Psoas muscle (tissue), 8 donors: Measurements from ENCODE around the gene GPC6. TPM values are rescaled to one million over a fixed set of nuclear protein-coding genes. Genes with fewer than 3 reads are reported as not detected.

Experiments
- ATAC-seq, 4 donors: fragments of 200-7000 bp; cut with Tn5 transposase; one replicate each; pipeline ENCODE4 v1.9.1; 2020; ENCODE audit warnings: moderate library complexity in 3 of 4, mild to moderate bottlenecking in 2 of 4
- DNase-seq, 2 donors: peaks; one replicate each; pipeline ENCODE4 v3.0.0-alpha.2; 2020
- H3K27ac ChIP-seq: fragments of 200-600 bp; one replicate; pipeline ENCODE4 v1.8.0; 2022
- H3K27me3 ChIP-seq, 3 donors: fragments of 200-600 bp in 1 of 3; one replicate each; pipeline versions ENCODE4 v1.6.1 to v1.8.0; 2013 to 2022; ENCODE audit warnings: low read length in 2 of 3, mild to moderate bottlenecking in 2 of 3, moderate library complexity in 1 of 3; ENCODE audit not compliant: insufficient read depth in 3 of 3
- H3K36me3 ChIP-seq, 2 donors: fragments of 200-600 bp in 1 of 2; one replicate each; pipeline versions ENCODE4 v1.6.1 to v1.8.0; 2013 to 2022; ENCODE audit warnings: low read depth in 1 of 2, mild to moderate bottlenecking in 1 of 2, moderate library complexity in 1 of 2; ENCODE audit not compliant: insufficient read depth in 1 of 2
- H3K4me1 ChIP-seq: fragments of 200-600 bp; one replicate; pipeline ENCODE4 v1.8.0; 2022
- H3K4me3 ChIP-seq: fragments of 200-600 bp; one replicate; pipeline ENCODE4 v1.8.0; 2022; ENCODE audit warnings: mild to moderate bottlenecking
- H3K9me3 ChIP-seq: fragments of 200-600 bp; one replicate; pipeline ENCODE4 v1.8.0; 2022
- WGBS, 3 donors: extraction: QIAGEN DNeasy Blood & Tissue Kit; methylation state at CpG; one replicate each; pipeline versions ENCODE4 v1.1.6 to v1.1.7; 2013; 5-methylcytosine and 5-hydroxymethylcytosine counted together
- intact Hi-C, 2 donors: fragments of 100-400 bp; cut with DNase I; formaldehyde crosslinking; loops; one replicate each; pipeline versions ENCODE4 v1.11.0 to v1.14.2; 2022
- polyA plus RNA-seq, 3 donors: library from polyadenylated mRNA; stranded (reverse); fragments of 200-250 nt; gene quantifications; one replicate each; pipeline ENCODE4 v1.2.3, GENCODE V29; 2013
- total RNA-seq, 4 donors: library from RNA; stranded (reverse); fragmentation: NEBNext Ultra II Directional in 2 of 4; extraction: Animal tissue kit (Norgen Biotek cat#: 25700) in 2 of 4; gene quantifications; one replicate each; pipeline versions ENCODE4 v1.2.1 to v1.2.4, GENCODE V29; 2021 to 2023
- TF ChIP-seq, protein P1 (sequence below): fragments of 200-600 bp; IDR thresholded peaks from one replicate; pipeline ENCODE4 v1.8.0; 2022; ENCODE audit warnings: antibody characterized with exemption
- donor health status: healthy with polysubstance abuse.
- donor health status: DM: no; HTN: no; CAD: no; lungs with moderate emphysema.
- donor health status: Bipolar disorder and iron deficiency.
- donor health status: healthy.
- donor health status: DM: yes; HTN: yes; CAD: no.
- donor health status: DM: no; HTN: no; CAD: no.
- donor health status: DM: no; HTN: no; CAD: no.
- donor health status: DM: yes; HTN: yes; CAD: no.

GPC6 gene
- total and polyA plus RNA-seq, 7 donors: 0.07 to 3.7 (median 0.57) TPM

DNA sequence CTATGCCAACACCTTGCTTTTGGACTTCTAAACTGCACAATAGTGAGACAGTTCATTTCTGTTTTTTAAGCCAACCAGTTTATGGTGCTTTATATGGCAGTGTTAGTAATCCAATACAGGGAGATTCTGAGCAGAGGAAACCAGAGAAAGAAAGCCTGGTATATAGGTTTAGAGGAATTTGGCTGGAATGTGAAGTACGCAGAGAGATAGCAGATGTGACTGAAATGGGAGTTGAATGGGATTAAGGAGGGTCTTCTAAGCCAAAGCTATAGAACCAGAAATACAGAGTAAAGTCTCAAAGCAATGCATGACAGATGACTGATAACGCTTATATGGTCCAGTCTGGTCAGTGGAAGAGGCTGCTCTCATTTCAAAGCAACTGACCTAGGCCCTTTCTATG lies 453.7 kb downstream of the GPC6 start:
- DNase-seq (no peak), ATAC-seq (no peak)
- WGBS, 3 donors: 67 to 79% (median 74%) methylated on average over 2 of the region's 2 CpGs

DNA sequence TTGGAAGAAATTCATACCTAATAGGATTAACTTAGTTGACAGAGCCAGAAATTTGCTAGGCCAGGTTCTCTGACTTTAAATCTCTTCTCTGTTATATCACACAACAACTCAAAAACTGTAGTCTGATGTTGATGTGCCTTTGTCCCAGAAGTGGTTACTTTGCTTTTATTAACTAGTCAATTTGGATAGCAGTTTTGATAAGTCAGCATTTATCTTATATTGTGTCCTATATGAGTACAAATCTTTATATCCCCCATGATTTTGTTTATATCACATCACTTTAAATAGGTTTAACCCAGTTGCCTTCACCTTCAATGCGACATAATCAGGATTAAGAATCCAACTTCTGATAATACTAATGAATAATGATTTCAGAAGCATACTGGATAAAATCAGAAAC lies 459.3 kb downstream of the GPC6 start:
- 96 to 100% (median 99%) methylated on average over 1 of the region's 1 CpG for WGBS, 3 donors

More for the DNA sequence above, 453.7 kb downstream of the GPC6 start:
- no peaks in the 10 kb centered on the region for H3K36me3 ChIP-seq
- peaks cover 0 to 4% (median 0%) of the 10 kb centered on the region in 3 donors for H3K27me3 ChIP-seq
- H3K4me3 ChIP-seq: no peak overlapping the region
- H3K27ac ChIP-seq: no peak overlapping the region
- H3K9me3 ChIP-seq: no peaks in the 10 kb centered on the region
- intact Hi-C loops: no loop called here
- TF ChIP-seq, protein P1, sequence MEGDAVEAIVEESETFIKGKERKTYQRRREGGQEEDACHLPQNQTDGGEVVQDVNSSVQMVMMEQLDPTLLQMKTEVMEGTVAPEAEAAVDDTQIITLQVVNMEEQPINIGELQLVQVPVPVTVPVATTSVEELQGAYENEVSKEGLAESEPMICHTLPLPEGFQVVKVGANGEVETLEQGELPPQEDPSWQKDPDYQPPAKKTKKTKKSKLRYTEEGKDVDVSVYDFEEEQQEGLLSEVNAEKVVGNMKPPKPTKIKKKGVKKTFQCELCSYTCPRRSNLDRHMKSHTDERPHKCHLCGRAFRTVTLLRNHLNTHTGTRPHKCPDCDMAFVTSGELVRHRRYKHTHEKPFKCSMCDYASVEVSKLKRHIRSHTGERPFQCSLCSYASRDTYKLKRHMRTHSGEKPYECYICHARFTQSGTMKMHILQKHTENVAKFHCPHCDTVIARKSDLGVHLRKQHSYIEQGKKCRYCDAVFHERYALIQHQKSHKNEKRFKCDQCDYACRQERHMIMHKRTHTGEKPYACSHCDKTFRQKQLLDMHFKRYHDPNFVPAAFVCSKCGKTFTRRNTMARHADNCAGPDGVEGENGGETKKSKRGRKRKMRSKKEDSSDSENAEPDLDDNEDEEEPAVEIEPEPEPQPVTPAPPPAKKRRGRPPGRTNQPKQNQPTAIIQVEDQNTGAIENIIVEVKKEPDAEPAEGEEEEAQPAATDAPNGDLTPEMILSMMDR: no peak
- no peaks in the 10 kb centered on the region for H3K4me1 ChIP-seq

DNA sequence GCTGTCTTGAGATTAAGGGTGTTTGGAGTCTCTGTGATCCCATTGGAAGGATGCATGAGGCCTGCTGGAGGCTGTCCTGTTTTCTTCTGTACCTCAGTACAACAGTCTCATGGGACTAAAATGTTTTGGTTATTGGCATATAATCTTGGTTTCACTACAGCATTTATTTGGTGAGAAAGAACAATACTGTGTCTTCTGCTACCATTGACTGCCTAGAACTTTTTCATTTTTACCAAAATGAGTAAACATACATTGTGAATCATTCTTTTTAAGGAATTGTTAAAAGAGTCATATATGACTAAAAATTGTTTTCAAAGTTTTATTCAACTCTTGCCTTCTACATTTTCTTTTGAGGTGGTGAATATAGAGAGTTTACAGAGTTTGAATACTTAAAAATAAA lies 459.8 kb downstream of the GPC6 start:
- Histone ChIP-seq H3K9me3 (no peaks in the 10 kb centered on the region), H3K4me1 (no peaks in the 10 kb centered on the region), H3K36me3 (no peaks in the 10 kb centered on the region), H3K4me3 (no peak overlapping the region), H3K27me3 (no peaks in the 10 kb centered on the region), H3K27ac (no peak overlapping the region)
- DNase-seq (no peak), ATAC-seq (no peak)
- TF ChIP-seq, protein P1: no peak
- intact Hi-C loops: no loop called here

More for the DNA sequence above, 459.3 kb downstream of the GPC6 start:
- no peak overlapping the region for H3K27ac ChIP-seq
- H3K4me3 ChIP-seq: no peak overlapping the region
- H3K9me3 ChIP-seq: no peaks in the 10 kb centered on the region
- H3K4me1 ChIP-seq: no peaks in the 10 kb centered on the region
- ATAC-seq (no peak), DNase-seq (no peak)
- TF ChIP-seq, protein P1: no peak
- H3K36me3 ChIP-seq: no peaks in the 10 kb centered on the region
- intact Hi-C loops: no loop called here
- H3K27me3 ChIP-seq: no peaks in the 10 kb centered on the region

- Histone ChIP-seq H3K27ac (no peak overlapping the region), H3K36me3 (no peaks in the 10 kb centered on the region), H3K4me3 (no peak overlapping the region), H3K9me3 (no peaks in the 10 kb centered on the region), H3K4me1 (no peaks in the 10 kb centered on the region), H3K27me3 (no peaks in the 10 kb centered on the region)
- ATAC-seq: no peak
- intact Hi-C loops: no loop called here
- TF ChIP-seq, protein P1: no peak
- no peak for DNase-seq
Observed at GRCh38 chr13:93687261-93687660, 460.7 kb downstream of the GPC6 start.

DNA sequence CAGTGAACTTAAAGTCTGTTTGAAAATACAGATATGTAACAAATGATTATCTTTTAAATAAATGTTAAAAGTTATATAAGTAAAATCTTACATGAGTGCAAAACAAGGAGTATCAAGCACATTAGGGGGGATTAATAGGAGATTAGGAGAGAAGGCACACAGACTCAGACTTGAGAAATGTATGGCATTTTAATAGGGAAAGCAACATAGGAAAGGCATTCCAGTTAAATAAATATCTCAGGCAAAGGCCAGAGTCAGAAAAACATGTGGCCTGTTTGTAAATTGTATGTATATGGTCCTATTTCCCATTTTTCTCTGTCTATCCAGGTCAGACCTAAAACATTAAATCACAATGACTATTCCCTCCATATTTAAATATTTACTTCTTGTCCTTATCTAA lies 462.7 kb downstream of the GPC6 start:
- Histone ChIP-seq H3K4me1 (no peaks in the 10 kb centered on the region), H3K27ac (no peak overlapping the region), H3K36me3 (no peaks in the 10 kb centered on the region), H3K27me3 (no peaks in the 10 kb centered on the region), H3K4me3 (no peak overlapping the region), H3K9me3 (no peaks in the 10 kb centered on the region)
- TF ChIP-seq, protein P1: no peak
- DNase-seq: no peak
- intact Hi-C loops: no loop called here
- no peak for ATAC-seq
